CD4-positive, alpha-beta T cell treated with Interleukin-15 for 4 hours (primary cell): Measurements from ENCODE around the gene AMT.
"Not testable (repeated sequence)": the region's sequence is repeated elsewhere in the genome, so short reads cannot be mapped to it uniquely, and the experiment has no call there.

Source experiments
- DNase-seq: peaks from one replicate; pipeline ENCODE4 v3.0.0-alpha.2; 2020; ENCODE audit warnings: low spot score

Gene AMT

GRCh38 chr3:49421890-49422378, 339 bp downstream of the AMT start:
- no peak for DNase-seq

- no peak for DNase-seq
Observed at GRCh38 chr3:49417516-49418120, 4.7 kb downstream of the AMT start.

GRCh38 chr3:49416867-49417266, 5.4 kb downstream of the AMT start:
- DNase-seq, result no peak

GRCh38 chr3:49415931-49416601, 6.2 kb downstream of the AMT start:
- DNase-seq, result peak; percentile 58

GRCh38 chr3:49414753-49415152, 7.5 kb downstream of the AMT start:
- DNase-seq, result no peak

GRCh38 chr3:49413338-49413734, 8.9 kb downstream of the AMT start:
- DNase-seq, result no peak

- no peak for DNase-seq
Observed at GRCh38 chr3:49412632-49413337, 9.5 kb downstream of the AMT start.

- peak; percentile 100 for DNase-seq
Observed at GRCh38 chr3:49411968-49412631, 10.2 kb downstream of the AMT start, which contains the start of the genes RHOA and TCTA. Gene RHOA (minus strand): TSS chr3:49411976. CDS start chr3:49375589, 36,387 bp downstream. Gene TCTA (plus strand): TSS chr3:49412423. CDS start chr3:49412427, 4 bp downstream.

- DNase-seq, result peak; percentile 37
Observed at GRCh38 chr3:49411535-49411967, 10.7 kb downstream of the AMT start.

GRCh38 chr3:49410846-49411534, 11.3 kb downstream of the AMT start:
- DNase-seq, result no peak

GRCh38 chr3:49410066-49410845, 12.0 kb downstream of the AMT start:
- peak; percentile 25 for DNase-seq

GRCh38 chr3:49406571-49407565, 15.4 kb downstream of the AMT start:
- no peak for DNase-seq

- DNase-seq, result not testable (repeated sequence)
Observed at GRCh38 chr3:49405570-49405969, 16.7 kb downstream of the AMT start.

GRCh38 chr3:49403891-49404290, 18.4 kb downstream of the AMT start:
- no peak for DNase-seq

GRCh38 chr3:49401766-49402165, 20.5 kb downstream of the AMT start:
- no peak for DNase-seq

- DNase-seq, result no peak
Observed at GRCh38 chr3:49399461-49399860, 22.8 kb downstream of the AMT start.

GRCh38 chr3:49397470-49397869, 24.8 kb downstream of the AMT start:
- DNase-seq, result peak; percentile 14

- not testable (repeated sequence) for DNase-seq
Observed at GRCh38 chr3:49391310-49391709, 31.0 kb downstream of the AMT start.

- no peak for DNase-seq
Observed at GRCh38 chr3:49389297-49389696, 33.0 kb downstream of the AMT start.
